ENCODE results near the gene TEX29. TPM values are rescaled to one million over a fixed set of nuclear protein-coding genes. Genes with fewer than 3 reads are reported as not detected.

The TEX29 gene
- total RNA-seq, 2 donors from 2014 or later, result 1.7 to 2.2 TPM

DNA sequence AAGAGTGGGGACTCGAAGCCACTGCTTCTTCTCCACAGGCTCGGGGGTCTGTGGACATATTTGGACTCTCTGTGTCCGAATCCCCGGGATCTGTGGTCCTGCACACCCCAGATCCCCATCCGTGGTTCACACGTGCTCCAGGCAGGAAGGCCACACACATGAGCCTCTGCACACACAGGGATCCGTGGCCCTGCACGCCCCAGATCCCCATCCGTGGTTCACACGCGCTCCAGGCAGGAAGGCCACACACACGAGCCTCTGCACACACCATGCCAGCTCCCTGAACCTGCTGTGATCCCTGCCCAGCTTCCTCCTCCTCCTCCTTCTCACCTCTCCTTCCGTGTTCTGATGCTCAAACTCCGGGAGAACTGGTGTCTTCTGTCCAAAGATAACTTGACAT lies 3.1 kb downstream of the TEX29 start:
- Mint-ChIP-seq H3K27me3 (no peaks in the 10 kb centered on the region), H3K9me3 (no peaks in the 10 kb centered on the region), H3K27ac (peak overlapping the region; percentile 98), H3K4me1 (peaks cover 6% of the 10 kb centered on the region), H3K4me3 (peak overlapping the region; percentile 85), H3K36me3 (ENCODE audit: low read depth) (peaks cover 9% of the 10 kb centered on the region)
- peak; percentile 23 for ATAC-seq (replicated peaks)

DNA sequence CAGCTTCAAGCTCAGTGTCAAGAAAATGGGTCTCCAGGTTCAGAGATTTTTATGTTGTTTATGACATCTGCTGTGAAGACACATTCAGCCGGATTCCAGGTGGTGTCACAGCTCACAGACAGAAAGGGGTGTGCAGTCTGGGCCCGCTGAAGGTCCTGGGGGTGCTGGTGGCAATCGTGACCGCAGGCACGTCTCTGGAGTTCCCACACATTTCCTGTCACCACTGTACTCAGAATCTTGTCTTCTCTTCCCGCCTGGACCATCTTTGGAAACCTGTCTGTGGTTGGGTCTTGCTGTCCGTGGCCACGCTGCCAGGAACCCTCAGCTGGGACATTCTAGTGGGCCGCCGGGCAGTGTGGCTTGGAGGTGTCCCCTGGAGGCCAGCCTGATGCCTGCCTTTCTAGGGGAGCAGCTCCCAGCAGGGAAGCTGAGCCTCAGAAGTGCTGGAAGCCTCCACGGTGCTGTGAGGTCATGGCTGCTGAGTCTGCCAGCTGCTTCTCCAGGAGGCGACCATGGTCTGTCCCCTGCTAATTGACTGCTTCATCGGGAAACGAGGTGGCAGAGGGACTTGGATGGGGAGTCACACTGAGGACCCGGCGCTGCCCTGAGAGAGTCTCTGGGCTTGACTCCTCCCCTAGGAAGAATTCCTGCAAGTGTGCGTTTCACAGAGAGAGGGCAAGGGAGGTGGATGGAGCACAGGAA lies 3.7 kb downstream of the TEX29 start:
- Mint-ChIP-seq H3K9me3 (no peaks in the 10 kb centered on the region), H3K36me3 (ENCODE audit: low read depth) (peaks cover 9% of the 10 kb centered on the region), H3K27me3 (no peaks in the 10 kb centered on the region), H3K4me1 (peaks cover 6% of the 10 kb centered on the region), H3K4me3 (peak overlapping the region; percentile 85), H3K27ac (peak overlapping the region; percentile 98)
- ATAC-seq (replicated peaks), result peak; percentile 70

DNA sequence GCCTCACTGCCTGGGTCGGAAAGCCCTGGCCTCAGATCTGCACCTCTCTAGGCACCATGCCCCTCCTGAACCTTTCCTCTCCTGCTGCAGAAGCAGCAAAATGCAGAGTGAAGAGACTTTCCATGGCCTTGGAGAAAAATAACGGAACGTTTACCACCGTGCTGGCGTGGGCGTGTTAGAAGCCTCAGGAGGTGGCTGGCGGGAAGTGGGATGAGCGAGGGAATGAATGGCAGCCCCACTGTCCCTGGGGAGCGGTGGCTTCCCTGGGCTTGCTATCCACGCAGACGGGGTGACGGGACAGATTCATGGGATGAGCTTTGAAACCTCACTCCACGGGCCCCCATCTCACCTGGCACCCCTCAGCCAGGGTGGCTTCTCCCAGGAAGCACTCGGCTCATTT lies 4.3 kb downstream of the TEX29 start:
- no peaks in the 10 kb centered on the region for H3K9me3 Mint-ChIP-seq
- H3K36me3 Mint-ChIP-seq (ENCODE audit: low read depth), result peaks cover 9% of the 10 kb centered on the region
- peak overlapping the region; percentile 98 for H3K27ac Mint-ChIP-seq
- H3K4me1 Mint-ChIP-seq, result peaks cover 6% of the 10 kb centered on the region
- H3K27me3 Mint-ChIP-seq, result no peaks in the 10 kb centered on the region
- no peak for ATAC-seq (replicated peaks)
- peak overlapping the region; percentile 85 for H3K4me3 Mint-ChIP-seq

DNA sequence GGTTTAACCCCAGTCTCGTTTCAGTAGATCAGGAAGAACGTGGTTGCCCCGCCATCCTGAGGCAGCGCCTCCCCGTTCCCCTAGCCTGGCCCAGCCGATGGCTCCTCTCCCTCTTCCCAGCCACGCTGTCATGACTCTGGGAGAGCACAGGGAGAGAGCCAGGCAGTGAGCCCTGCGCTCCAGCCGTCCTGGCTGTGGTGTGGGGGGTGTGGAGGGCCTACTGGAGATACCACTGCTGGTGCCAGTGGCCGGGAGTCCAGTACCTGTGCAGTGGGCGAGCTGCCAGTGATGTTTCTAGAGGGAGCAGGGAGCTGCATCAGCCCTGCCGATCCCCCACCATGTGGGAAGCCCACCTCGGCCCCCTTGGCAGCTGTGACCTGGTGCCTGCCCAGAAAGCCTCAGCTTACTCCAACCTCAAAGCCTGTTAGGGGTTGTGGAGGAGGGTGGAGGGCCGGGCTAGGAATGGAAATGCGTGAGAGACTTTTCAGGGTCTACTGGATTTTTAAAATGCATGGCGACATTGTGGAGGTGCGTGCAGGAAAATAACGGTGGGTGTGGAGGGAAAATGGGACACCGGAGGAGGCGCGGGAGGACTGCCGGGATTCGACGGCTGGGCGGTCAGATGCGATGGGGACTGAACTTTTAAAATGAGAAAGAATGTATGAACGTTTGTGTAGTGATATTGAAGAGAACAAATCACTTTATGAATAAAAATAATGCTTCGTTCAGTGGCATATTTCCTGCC lies 4.9 kb downstream of the TEX29 start:
- Mint-ChIP-seq H3K4me1 (peaks cover 6% of the 10 kb centered on the region), H3K27me3 (no peaks in the 10 kb centered on the region), H3K4me3 (peak overlapping the region; percentile 85), H3K36me3 (ENCODE audit: low read depth) (peaks cover 9% of the 10 kb centered on the region), H3K9me3 (no peaks in the 10 kb centered on the region), H3K27ac (no peak overlapping the region)
- ATAC-seq (replicated peaks), result no peak

DNA sequence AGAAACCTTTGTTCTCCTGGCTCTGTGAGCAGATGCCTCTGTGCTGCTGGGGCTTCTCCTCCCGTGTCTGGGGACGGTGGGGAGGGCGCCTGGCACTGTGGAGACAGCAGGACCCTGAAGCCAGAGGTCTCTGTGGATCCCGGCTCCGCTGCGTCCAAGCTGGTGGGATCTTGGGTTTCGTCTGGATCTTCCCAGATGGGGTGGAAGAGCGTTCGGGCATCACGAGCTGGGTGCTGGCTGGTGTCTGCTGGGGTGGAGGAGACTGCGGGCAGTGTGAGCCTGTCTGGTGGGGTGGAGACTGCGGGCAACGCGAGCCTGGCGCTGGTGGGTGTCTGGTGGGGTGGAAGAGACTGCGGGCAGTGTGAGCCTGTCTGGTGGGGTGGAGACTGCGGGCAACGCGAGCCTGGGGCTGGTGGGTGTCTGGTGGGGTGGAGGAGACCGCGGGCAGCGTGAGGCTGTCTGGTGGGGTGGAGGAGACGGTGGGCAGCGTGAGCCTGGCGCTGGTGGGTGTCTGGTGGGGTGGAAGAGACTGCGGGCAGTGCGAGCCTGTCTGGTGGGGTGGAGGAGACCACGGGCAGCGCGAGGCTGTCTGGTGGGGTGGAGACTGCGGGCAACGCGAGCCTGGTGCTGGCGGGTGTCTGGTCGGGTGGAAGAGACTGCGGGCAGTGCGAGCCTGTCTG lies 5.6 kb downstream of the TEX29 start:
- H3K4me3 Mint-ChIP-seq, result peak overlapping the region; percentile 85
- no peak overlapping the region for H3K27ac Mint-ChIP-seq

DNA sequence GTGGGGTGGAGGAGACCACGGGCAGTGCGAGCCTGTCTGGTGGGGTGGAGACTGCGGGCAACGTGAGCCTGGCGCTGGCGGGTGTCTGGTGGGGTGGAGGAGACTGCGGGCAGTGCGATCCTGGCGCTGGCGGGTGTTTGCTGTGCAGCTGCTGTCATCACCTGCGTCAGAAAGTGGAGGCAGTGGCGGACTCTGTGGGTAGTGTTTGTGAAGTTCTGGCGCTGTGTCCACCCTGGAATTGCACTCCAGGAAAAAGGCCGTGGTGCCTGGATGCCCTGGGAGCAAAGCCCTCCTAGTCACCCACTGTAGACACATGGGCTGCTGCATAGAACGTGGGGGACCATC lies 6.2 kb downstream of the TEX29 start:
- Mint-ChIP-seq H3K36me3 (ENCODE audit: low read depth) (peaks cover 9% of the 10 kb centered on the region), H3K9me3 (no peaks in the 10 kb centered on the region), H3K4me1 (peaks cover 6% of the 10 kb centered on the region), H3K27me3 (no peaks in the 10 kb centered on the region), H3K27ac (no peak overlapping the region), H3K4me3 (no peak overlapping the region)
- no peak for ATAC-seq (replicated peaks)

More for the DNA sequence above, 5.6 kb downstream of the TEX29 start:
- peaks cover 6% of the 10 kb centered on the region for H3K4me1 Mint-ChIP-seq
- no peaks in the 10 kb centered on the region for H3K9me3 Mint-ChIP-seq
- H3K27me3 Mint-ChIP-seq, result no peaks in the 10 kb centered on the region
- ATAC-seq (replicated peaks), result no peak
- peaks cover 9% of the 10 kb centered on the region for H3K36me3 Mint-ChIP-seq (ENCODE audit: low read depth)

DNA sequence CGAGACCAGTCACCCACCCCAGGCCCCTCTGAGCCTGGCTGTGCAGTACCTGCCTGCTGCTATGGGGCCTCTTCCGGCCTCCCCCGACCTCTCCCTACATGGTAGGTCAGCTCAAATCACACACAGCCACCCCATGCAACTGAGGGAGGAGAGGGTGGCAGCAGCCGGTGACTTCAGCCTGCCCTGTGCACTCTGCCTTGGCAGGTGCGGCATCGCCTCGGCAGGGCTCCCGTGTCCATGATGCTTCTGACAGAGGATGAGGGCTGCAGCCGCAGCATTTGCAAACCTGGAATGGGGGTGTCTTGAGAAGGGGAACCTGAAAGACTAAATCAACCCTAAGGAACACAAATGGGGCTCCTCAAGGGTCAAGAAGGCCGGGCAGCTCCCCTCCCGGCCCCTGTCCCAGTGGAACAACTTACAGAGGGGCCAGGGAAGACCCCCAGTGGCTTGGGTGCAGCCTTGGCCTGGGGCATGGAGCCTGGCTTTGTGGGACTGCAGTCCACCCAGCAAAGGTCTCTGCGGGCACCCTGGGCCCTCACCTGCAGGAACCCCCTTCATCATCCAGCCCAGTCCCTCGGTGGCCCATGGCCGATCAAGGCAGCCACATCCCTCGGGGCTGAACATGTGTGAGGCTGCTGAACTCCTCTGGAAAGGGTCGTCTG lies 6.7 kb downstream of the TEX29 start:
- H3K27ac Mint-ChIP-seq, result no peak overlapping the region
- H3K9me3 Mint-ChIP-seq, result no peaks in the 10 kb centered on the region
- H3K4me3 Mint-ChIP-seq, result no peak overlapping the region
- no peak for ATAC-seq (replicated peaks)
- peaks cover 9% of the 10 kb centered on the region for H3K36me3 Mint-ChIP-seq (ENCODE audit: low read depth)
- H3K4me1 Mint-ChIP-seq, result peaks cover 6% of the 10 kb centered on the region
- no peaks in the 10 kb centered on the region for H3K27me3 Mint-ChIP-seq

DNA sequence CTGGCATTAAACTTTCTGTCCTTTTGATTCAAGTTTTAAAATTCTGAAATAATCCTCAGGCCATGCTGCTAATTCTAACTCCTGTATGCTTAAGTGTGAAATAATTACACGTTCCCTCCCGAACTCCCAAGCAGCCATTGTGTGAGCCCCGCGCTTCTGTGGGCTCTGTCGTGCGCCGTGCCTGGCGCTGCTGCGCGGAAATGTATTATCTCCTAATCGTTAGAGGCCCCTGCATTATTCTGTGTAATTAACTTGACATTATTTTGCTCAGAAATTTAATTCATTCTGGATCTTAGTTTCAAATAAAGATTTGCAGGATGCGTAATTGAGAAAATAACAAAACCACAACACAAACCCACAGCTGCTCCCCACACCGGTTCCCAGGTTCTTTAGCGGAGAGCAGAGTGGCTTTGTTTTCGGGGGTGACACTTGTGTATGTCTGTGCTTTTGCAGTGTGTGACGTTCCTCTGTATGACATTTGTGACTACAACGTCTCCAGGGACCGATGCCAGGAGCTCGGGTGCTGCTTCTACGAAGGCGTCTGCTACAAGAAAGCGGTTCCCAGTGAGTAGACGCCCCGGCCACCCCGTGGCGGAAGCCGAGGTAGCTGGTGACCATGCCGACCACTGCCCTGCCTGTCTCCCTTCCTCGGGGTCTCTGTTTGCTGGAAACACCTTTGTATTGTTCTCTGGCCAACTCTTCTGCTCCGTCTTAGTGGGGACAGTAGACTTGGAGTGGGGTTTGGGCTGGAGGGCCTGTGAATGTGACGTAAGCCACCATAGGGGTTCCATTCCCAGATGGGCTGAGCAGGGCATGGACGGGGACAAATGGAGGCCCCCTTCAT lies 7.5 kb downstream of the TEX29 start:
- Mint-ChIP-seq H3K4me3 (no peak overlapping the region), H3K4me1 (peaks cover 6% of the 10 kb centered on the region), H3K27ac (no peak overlapping the region), H3K27me3 (no peaks in the 10 kb centered on the region), H3K36me3 (ENCODE audit: low read depth) (peaks cover 9% of the 10 kb centered on the region), H3K9me3 (peaks cover 2% of the 10 kb centered on the region)
- ATAC-seq (replicated peaks), result no peak

DNA sequence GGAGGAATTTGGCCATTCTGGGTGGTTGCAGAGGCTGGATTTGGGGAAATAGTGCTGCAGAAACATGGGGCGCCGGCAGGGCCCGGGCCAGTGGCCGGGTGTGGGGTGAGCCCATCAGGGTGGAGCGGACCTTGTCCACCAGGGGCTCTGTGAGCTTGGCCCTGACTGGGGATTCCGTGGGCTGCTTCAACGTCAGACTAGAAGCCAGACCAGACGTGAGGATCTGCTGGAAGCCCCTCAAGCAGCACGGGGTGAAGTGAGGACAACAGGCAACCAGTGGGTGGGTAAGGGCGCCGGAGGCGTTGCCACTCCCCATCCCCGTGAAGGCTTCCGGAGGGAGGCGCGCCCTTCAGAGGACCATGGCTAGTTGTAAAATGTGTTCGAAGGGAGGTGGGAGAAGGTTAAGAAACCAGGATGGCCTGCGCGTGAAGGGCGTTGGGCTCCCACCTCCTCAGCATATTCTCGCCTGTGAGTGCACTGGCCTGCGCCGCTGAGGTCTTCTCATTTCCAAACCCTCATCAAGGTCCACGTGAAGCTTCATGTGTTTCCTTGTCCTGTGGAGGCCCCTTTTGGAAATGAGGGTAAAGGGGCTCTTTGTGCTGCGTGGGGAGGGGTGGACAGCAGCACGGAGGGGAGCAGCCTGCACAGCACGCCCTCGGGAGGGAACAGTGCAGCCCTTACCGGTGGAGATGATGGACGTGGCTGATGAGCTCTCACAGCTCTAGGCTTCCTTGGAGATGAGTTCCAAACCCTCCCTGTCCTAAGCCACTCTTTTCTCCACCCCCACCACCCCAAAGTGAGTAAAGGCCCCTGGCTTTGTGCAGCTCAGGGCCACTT lies 8.3 kb downstream of the TEX29 start:
- no peaks in the 10 kb centered on the region for H3K27me3 Mint-ChIP-seq
- H3K36me3 Mint-ChIP-seq (ENCODE audit: low read depth), result peaks cover 6% of the 10 kb centered on the region
- H3K9me3 Mint-ChIP-seq, result peaks cover 6% of the 10 kb centered on the region
- H3K4me3 Mint-ChIP-seq, result no peak overlapping the region
- H3K4me1 Mint-ChIP-seq, result peaks cover 4% of the 10 kb centered on the region
- H3K27ac Mint-ChIP-seq, result no peak overlapping the region
- ATAC-seq (replicated peaks), result no peak

DNA sequence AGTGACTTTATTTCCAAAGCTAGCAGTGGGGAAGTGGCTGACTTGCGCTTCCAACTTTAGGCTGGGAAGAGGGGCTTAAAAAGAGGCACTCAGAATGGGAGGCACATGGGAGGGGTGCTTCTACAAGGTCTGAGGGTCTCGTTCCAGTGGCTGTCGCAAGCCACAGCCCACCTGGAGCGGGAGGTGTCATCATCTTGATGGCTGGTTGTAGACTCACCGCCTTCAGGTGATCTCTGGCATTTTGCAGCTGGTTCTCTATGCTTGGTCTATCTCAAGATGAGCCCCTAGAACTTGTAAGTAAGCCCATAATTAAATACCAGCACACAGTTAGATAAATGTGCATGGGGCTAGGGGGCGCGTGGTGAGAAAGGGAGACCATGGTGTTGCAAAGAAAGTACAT lies 9.2 kb downstream of the TEX29 start:
- no peak for ATAC-seq (replicated peaks)
- Mint-ChIP-seq H3K27me3 (no peaks in the 10 kb centered on the region), H3K36me3 (ENCODE audit: low read depth) (no peaks in the 10 kb centered on the region), H3K27ac (no peak overlapping the region), H3K4me3 (no peak overlapping the region), H3K9me3 (peaks cover 6% of the 10 kb centered on the region), H3K4me1 (no peaks in the 10 kb centered on the region)

DNA sequence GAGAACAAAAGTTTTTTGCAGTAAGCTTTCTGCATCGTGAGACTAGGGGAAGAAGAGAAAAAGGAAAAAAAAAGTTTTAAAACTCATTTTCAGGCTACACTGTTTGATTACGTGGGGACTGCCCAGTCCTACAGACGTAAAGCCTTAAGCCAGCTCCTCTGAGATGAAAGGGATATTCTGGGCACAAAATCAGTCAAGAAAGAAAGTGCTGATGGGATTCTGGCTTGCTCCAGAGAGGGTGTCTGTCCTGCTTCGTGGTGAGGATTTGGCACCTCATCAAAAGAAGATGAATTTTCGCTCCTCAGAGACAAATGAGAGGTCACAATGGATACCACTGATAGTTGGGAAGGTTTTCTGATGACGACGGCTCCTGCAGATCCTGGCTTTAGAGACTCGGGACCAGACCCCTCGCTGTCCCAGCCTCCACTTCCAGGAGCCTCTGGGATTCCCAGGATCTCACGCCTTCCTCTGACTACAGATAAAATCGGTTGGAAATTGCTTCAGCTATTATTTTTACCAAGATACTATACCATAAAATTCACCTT lies 9.7 kb downstream of the TEX29 start:
- no peaks in the 10 kb centered on the region for H3K36me3 Mint-ChIP-seq (ENCODE audit: low read depth)
- H3K9me3 Mint-ChIP-seq, result peaks cover 6% of the 10 kb centered on the region
- no peak overlapping the region for H3K27ac Mint-ChIP-seq
- H3K27me3 Mint-ChIP-seq, result no peaks in the 10 kb centered on the region
- no peaks in the 10 kb centered on the region for H3K4me1 Mint-ChIP-seq
- H3K4me3 Mint-ChIP-seq, result no peak overlapping the region
- no peak for ATAC-seq (replicated peaks)

DNA sequence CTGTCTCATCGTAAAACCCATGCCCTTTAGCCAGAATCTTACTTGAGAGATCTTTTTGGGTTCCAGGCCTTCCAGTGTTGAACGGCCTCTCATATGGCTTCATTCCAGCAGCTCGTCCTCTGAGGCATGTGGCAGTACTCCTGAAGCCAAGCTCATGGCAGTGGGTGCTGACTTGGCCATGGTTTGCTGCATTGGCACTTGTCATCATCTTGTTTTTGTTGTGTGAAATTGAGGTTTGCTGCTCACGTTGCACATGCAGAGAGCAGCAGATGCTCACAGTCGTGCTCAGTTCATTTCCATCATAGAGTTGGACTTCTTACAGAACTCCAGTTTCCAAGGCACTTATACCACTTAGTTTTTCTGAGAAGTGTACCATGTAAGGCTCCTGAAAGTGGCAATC lies 14.9 kb downstream of the TEX29 start:
- no peaks in the 10 kb centered on the region for H3K27me3 Mint-ChIP-seq
- no peak overlapping the region for H3K27ac Mint-ChIP-seq

DNA sequence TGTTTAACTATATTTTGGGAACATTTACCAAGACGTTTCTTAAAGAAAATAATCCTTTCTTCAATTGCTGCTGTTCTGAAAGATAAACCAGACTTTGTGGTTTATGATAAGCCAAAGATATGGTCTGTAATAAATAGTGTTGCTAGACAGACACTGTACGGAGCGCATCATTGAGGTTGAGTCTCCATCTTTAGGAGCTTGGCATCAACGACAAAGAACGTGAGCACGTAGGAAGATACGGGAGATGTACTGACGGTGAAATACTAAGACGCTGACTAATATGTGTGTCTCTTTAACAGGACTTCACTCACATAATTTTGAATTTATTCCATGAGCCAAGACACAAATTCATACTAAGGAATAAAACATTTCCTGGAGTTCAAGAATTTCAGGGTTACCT lies 16.2 kb downstream of the TEX29 start:
- no peak overlapping the region for H3K4me3 Mint-ChIP-seq
- H3K27me3 Mint-ChIP-seq, result no peaks in the 10 kb centered on the region
- no peak overlapping the region for H3K27ac Mint-ChIP-seq
- H3K36me3 Mint-ChIP-seq (ENCODE audit: low read depth), result peaks cover 6% of the 10 kb centered on the region
- peaks cover 10% of the 10 kb centered on the region for H3K9me3 Mint-ChIP-seq
- ATAC-seq (replicated peaks), result no peak
- no peaks in the 10 kb centered on the region for H3K4me1 Mint-ChIP-seq

More for the DNA sequence above, 14.9 kb downstream of the TEX29 start:
- H3K4me3 Mint-ChIP-seq, result no peak overlapping the region
- H3K9me3 Mint-ChIP-seq, result peaks cover 10% of the 10 kb centered on the region
- H3K36me3 Mint-ChIP-seq (ENCODE audit: low read depth), result peaks cover 6% of the 10 kb centered on the region
- H3K4me1 Mint-ChIP-seq, result no peaks in the 10 kb centered on the region
- ATAC-seq (replicated peaks), result no peak

Measured in activated T-helper 17 cell treated with anti-CD3 and anti-CD28 coated beads, Interleukin-2, amount 50 U/mL, for 72 hours (primary cell).